HG03097 (cell line): ENCODE data around the gene GPR32.
"Not testable (repeated sequence)": the region's sequence is repeated elsewhere in the genome, so short reads cannot be mapped to it uniquely, and the experiment has no call there.

Experiments
- ATAC-seq: cut with Tn5 transposase; IDR thresholded peaks from one replicate; pipeline ENCODE4 v1.9.1; 2021; ENCODE audit not compliant: unreplicated experiment, low FRiP score

The GPR32 gene

GRCh38 chr19:50745221-50745620, 25.0 kb upstream of the GPR32 start:
- ATAC-seq = no peak

- ATAC-seq = not testable (repeated sequence)
Observed at GRCh38 chr19:50747141-50747540, 23.1 kb upstream of the GPR32 start.

GRCh38 chr19:50749490-50749889, 20.8 kb upstream of the GPR32 start:
- no peak for ATAC-seq

- no peak for ATAC-seq
Observed at GRCh38 chr19:50750010-50750409, 20.3 kb upstream of the GPR32 start.

GRCh38 chr19:50753879-50754278, 16.4 kb upstream of the GPR32 start:
- no peak for ATAC-seq

GRCh38 chr19:50756244-50756643, 14.0 kb upstream of the GPR32 start:
- ATAC-seq = not testable (repeated sequence)

GRCh38 chr19:50757624-50758023, 12.6 kb upstream of the GPR32 start:
- not testable (repeated sequence) for ATAC-seq

GRCh38 chr19:50759076-50759475, 11.2 kb upstream of the GPR32 start:
- not testable (repeated sequence) for ATAC-seq

- ATAC-seq = no peak
Observed at GRCh38 chr19:50759886-50760285, 10.4 kb upstream of the GPR32 start.

GRCh38 chr19:50761501-50761900, 8.8 kb upstream of the GPR32 start:
- ATAC-seq = not testable (repeated sequence)

- ATAC-seq = not testable (repeated sequence)
Observed at GRCh38 chr19:50763521-50763920, 6.7 kb upstream of the GPR32 start.

- ATAC-seq = no peak
Observed at GRCh38 chr19:50764409-50764808, 5.9 kb upstream of the GPR32 start.

GRCh38 chr19:50766746-50767145, 3.5 kb upstream of the GPR32 start:
- ATAC-seq = not testable (repeated sequence)

GRCh38 chr19:50767263-50767662, 3.0 kb upstream of the GPR32 start:
- not testable (repeated sequence) for ATAC-seq

- no peak for ATAC-seq
Observed at GRCh38 chr19:50768277-50768676, 2.0 kb upstream of the GPR32 start.

- ATAC-seq = no peak
Observed at GRCh38 chr19:50770888-50771287, 624 bp downstream of the GPR32 start.

- no peak for ATAC-seq
Observed at GRCh38 chr19:50772476-50772875, 2.2 kb downstream of the GPR32 start.

GRCh38 chr19:50772912-50773311, 2.6 kb downstream of the GPR32 start:
- ATAC-seq = not testable (repeated sequence)

- not testable (repeated sequence) for ATAC-seq
Observed at GRCh38 chr19:50773454-50773853, 3.2 kb downstream of the GPR32 start.

GRCh38 chr19:50776131-50776530, 5.9 kb downstream of the GPR32 start:
- ATAC-seq = no peak

- ATAC-seq = no peak
Observed at GRCh38 chr19:50777261-50777660, 7.0 kb downstream of the GPR32 start.

GRCh38 chr19:50777830-50778303, 7.6 kb downstream of the GPR32 start:
- no peak for ATAC-seq

GRCh38 chr19:50778906-50779430, 8.7 kb downstream of the GPR32 start:
- no peak for ATAC-seq
